Activated T-helper 1 cell treated with Interleukin-2 at 50 U/mL for 16 hours (primary cell): Measurements from ENCODE around the gene RTP3.

Source experiments
- DNase-seq: peaks from one replicate; pipeline ENCODE4 v3.0.0-alpha.2; 2020; ENCODE audit warnings: low read depth

Gene RTP3

DNA sequence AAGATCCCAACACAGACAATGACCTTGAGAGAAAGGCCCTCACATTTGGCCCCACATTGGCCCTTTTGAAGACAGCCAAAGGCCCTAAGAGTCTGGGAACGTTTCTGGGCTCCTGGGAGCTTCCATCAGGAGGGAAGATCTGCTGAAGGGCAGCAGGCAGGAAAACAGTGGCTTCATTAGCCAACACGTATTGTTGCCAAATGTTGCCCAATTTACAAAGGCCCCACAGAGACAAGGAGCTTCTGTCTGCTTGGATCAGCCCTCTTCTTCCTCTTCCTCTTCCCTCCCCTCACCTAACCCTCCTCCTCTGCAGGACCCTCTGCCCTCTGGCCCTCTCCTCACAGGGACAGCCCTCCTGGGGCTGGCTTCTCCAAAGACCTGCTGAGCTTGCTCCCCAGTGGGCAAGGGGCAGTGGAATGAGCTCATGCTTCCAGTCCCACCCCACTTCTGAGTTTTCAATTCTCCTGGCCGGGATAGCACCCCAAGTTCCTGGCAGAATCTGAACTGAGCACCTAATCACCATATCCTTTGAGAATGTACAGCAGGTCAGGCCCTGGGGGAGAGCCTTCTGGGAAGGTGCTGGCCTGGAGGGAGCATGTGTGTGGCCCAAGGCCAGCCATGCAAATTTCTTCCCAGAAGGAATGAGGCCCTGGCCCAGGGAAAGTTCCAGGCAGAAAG is 28.0 kb upstream of the RTP3 start:
- DNase-seq = no peak

GRCh38 chr3:46470831-46471230 is 26.9 kb upstream of the RTP3 start:
- no peak for DNase-seq

GRCh38 chr3:46471371-46471914 is 26.3 kb upstream of the RTP3 start:
- DNase-seq = no peak

GRCh38 chr3:46472736-46473135 is 25.0 kb upstream of the RTP3 start:
- no peak for DNase-seq

DNA sequence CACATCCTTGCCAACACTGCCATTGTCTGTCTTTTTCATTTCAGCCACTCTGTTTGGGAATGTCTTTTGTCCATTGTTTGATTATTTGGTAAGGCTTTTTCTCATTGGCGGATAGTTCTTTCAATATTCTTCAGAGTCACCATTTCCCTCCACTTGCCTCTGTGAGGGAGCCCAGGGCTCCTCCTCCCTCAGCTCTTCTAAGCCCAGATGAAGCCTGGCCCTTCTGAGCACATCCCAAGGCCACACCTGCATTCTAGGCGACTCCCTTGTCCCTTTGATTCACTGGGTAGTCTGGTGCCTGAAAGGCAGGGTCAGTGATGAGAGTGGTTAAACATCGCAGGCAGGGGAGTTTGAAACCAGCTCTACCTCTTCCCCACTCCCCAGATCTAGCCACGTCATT is 20.6 kb upstream of the RTP3 start:
- no peak for DNase-seq

GRCh38 chr3:46477756-46478155 is 20.0 kb upstream of the RTP3 start:
- no peak for DNase-seq

DNA sequence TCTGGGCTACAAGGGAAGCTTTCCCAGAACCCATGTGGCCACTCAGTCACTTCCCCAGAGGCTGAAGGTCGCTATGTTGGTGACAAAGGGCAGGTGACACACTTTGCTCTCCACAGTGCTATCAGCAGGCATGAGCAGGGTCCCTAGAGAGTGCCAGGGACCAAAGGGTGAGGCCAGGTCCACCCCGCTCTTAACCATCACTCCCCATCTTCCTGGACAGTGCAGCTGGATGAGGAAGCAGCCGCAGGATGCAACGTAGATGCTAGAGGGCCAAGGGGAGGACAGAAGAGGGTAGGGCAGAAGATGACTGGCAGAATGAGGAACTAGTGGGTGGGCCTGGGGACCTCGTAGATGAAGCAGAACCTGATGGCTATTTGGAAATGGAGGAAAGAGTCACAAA is 19.4 kb upstream of the RTP3 start:
- no peak for DNase-seq

DNA sequence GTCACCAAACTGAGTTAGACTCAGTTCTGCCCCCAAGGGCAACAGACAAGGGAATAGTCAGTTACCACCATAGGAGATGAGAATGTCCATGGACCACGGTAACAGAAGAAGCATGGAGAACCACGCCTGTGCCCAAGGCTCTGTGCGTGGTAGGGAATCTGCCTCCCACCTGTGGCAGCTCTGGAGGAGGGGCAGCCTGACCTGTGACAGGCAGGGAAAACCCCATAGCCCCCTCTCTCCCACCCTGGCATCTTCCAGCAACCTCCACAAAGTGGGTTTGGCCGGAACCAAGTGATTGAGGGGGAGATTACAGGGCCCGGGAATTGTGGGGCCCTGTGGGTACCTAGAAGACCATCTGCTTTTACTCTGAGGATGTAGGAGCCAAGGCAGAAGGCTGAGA is 18.8 kb upstream of the RTP3 start:
- DNase-seq = no peak

DNA sequence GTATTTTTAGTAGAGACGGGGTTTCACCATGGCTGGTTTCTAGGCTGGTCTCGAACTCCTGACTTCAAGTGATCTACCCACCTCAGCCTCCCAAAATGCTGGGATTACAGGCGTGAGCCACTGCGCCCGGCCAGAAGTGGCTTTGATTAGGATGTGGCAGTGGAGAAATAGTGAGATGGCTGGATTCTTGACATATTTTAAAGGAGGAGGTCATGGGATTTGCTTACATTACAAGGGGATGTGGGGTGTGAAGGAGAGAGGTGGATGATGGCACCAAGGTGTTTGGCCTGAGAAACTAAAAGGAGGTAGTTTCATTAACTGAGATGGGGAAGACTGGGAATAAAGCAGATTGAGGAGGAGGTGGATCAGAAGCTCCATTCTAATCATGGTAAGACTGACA is 18.1 kb upstream of the RTP3 start:
- DNase-seq = no peak

- DNase-seq = no peak
Observed at GRCh38 chr3:46480491-46481195, 17.1 kb upstream of the RTP3 start.

DNA sequence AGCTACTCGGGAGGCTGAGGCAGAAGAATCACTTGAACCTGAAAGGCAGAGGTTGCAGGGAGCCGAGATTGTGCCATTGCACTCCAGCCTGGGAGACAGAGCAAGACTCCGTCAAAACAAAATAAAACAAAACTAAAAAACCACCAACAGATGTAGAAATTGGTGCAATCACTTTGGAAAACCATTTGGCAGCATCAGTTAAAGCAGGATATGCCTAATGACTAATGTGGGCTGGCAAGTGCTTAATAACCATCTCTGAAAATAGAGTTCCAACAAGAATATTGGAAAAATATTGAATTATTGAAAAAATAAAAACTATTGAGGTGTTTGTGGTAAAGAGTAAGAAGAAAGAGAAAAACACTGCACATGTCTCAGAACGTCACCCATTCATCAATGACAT is 16.1 kb upstream of the RTP3 start:
- DNase-seq = no peak

- no peak for DNase-seq
Observed at GRCh38 chr3:46482632-46483350, 15.0 kb upstream of the RTP3 start.

- no peak for DNase-seq
Observed at GRCh38 chr3:46483825-46484224, 14.0 kb upstream of the RTP3 start.

GRCh38 chr3:46484388-46484787 is 13.4 kb upstream of the RTP3 start:
- DNase-seq = no peak

DNA sequence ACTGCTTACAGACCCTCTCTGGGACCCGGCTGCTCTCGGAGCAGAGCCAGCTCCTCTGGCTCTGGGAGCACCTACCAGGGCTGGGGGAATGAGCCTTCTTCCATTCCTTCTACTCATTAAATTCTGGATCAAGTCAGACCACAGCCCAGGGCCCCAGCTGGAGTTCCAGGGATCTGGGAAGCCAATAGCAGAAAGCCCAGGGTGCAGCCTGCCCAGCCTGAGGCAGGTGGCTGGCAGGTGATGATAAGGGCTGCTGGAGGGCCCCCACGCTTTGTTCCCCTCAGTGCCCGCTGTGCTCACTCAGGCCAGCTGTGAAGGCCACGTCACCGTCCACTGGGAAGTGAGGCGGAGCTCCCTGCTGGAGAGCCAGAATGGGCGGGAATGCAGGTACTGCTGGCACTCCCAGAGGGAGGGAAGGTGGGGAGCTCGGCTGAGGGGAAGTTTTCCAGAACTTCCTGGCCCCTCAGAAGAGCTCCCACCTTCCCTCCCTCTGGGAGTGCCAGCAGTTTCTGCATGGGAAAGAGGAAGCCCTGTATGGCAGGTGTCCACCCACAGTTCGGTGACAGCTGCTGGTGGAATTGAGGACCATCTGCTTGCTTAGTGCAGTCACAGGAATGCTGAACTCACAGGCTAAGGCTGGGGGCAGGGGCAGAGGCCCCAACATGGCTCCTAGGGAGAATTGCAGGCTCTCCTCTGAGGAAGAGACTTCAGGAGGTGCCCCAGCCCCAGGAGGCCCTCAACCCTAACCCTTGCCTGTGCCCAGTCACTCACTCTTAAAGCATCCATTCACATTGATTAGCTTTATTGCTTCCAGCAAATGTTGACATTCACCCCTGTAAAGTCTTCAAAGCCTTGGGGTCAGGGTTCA is 12.6 kb upstream of the RTP3 start:
- DNase-seq = no peak

GRCh38 chr3:46485779-46486175 is 12.0 kb upstream of the RTP3 start:
- DNase-seq = no peak

DNA sequence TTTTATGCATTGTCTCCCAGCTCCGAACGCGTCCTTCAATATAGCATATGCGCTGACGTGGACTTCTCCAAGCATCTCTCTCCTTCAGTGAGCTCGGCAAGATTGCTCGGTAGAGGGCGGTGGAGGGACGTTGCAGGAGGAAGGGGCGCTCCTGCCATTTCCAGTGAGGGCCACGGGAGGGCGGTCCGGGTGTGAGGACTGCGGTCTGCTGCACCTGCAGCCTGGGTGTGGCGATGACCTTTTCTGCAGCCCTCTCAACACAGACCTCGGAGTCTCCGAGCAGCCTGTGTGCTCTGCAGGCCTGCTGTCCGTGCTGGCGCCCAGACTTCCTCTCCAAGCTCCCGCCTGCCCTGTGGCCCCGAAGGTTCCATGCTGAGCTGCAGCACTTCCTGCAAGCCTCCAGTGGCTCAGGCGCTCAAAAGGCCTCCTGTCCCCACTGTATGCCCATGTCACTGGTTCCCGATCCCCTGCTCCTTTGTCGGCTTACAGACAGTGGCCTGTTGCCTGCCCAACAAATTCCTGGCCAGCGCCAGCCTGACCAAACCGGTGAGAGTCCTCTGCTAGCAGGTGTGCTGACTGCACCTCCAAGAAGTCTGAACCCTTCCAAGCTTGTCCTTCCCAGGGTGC is 8.9 kb upstream of the RTP3 start:
- peak; percentile 82 for DNase-seq

GRCh38 chr3:46489381-46489780 is 8.4 kb upstream of the RTP3 start:
- no peak for DNase-seq

- no peak for DNase-seq
Observed at GRCh38 chr3:46489875-46490274, 7.9 kb upstream of the RTP3 start.

DNA sequence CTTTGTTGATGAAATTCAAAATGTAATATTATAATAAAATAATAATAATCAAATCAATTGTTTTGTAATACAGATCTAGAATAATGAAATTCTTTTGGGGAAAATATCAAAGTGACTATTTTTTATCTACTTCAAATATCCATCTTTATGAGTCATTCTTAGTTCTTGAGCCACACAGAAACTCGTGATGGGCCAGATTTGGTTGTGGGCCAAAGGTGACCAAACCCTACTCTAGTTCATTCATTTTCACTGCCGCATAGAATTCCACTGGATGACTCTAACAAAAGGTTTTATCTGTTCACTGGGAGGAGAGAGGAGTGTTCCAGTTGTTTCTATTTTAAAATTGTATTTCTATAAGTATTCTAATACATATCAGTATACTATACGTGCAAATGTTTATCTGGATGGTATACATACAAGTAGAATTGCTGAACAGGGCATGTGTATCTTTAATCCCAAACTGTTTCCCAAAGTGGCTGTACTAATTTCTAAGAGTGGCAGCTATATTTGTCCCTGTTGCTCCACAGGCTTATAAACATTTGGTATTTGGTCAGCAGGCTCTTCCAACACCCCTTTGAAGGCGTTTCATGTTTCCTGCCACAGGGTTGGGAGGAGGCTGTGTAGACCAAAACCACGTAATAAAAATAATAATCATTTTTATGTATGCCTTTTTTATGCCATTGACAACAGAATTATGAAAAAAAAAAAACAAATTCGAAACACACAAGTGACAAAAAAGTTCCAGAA is 7.3 kb upstream of the RTP3 start:
- no peak for DNase-seq
